EH (cell line): ENCODE results near the gene DCBLD2.

Experiments
- DNase-seq: peaks from one replicate; pipeline ENCODE4 v3.0.0-alpha.2; 2015; ENCODE audit warnings: low read depth

The DCBLD2 gene

DNA sequence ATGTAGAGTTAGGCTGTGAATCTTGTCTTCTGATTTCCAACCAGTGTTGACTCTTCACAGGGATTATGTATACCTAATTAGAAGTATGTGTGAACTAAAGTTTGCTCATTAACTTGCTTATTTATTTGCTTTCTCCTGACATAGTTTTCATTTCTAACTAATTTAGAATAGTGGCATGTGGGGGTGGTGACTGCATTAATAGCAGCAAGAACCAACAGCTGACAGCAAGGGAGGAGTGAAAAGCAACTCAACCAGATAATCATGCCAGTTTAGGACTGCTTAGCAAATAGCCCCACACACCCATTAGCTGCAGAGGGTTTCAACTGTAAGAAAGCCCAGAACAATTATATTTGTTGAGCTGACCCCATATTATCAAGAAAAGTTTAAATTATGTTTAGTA, 134.6 kb downstream of the DCBLD2 start:
- DNase-seq, result no peak

DNA sequence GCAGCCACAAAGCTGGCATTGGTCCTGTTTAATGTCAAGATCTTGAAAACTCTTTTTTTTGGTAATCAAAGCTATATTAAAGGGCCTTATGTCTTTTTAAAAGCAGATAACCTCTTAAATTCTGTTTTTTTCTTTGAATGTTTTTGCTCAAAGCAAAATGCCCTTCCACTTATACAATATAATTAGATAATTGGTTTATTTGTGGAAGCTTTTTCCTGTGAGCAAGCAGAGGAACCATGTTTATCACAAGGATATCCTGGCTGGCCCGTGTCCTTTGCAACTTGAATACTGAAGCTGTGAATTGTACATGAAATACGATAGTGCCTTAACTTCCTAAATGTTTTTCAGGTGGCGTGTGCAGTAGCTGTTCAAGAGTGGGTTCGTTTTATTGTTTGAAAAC, 135.8 kb downstream of the DCBLD2 start:
- no peak for DNase-seq

GRCh38 chr3:98764472-98764884, 137.0 kb downstream of the DCBLD2 start:
- no peak for DNase-seq

DNA sequence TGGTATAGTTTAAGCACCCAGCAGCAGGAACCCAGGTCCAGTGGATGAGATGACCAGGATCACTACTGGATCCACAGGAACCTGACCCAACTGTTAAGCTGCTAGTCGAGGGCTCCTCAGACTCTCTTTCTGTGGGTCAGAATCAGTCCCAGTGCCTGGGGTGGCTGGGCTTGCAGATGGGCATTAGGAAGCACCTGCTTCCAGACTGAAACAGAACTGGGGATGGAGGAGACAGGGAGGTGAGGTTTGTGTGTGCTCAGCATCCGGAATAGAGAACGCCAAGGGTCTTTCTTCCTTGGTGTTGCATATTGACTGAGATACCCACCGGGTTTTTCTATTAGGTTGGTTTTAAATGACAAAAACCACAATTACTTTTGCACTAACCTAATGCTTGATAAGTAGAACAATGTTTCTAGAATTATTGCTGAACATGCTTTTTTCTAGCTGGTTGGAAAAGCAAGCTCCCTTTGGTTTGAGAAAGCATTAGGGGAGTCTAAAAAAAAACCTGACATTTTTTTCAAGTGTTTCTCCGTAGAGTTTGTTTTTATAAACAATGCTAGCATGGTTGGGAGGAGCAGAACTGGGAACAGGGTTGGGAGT, 137.6 kb downstream of the DCBLD2 start:
- DNase-seq, result no peak

DNA sequence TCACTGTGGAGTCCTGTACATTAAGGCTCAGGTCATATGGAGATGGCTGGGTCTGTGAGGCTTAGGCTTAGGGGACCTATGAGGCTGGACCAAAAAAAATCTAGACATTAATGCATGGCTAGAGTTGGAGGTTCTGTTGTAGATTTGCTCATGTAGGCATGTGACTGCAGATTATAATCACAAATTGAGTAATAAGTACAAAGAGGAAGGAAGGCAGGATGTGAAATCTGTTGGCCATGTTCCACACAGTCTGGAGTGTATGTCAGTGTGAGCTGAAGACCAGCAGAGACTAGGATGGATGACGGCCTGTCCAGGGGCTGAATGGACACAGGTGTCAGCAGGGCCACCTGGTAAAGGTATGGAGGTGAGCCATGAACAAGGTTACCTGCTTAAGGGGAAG, 138.4 kb downstream of the DCBLD2 start, which contains the start of gene ST3GAL6:
TSS of gene ST3GAL6 (plus strand) at position 265 of the 400 bp plus-strand sequence. CDS start 5,101 bp downstream, outside the sequence.
- peak; percentile 23 for DNase-seq

- no peak for DNase-seq
Measured at GRCh38 chr3:98761643-98762229, 139.8 kb downstream of the DCBLD2 start.

- DNase-seq, result no peak
Measured at GRCh38 chr3:98759629-98760028, 141.9 kb downstream of the DCBLD2 start.

DNA sequence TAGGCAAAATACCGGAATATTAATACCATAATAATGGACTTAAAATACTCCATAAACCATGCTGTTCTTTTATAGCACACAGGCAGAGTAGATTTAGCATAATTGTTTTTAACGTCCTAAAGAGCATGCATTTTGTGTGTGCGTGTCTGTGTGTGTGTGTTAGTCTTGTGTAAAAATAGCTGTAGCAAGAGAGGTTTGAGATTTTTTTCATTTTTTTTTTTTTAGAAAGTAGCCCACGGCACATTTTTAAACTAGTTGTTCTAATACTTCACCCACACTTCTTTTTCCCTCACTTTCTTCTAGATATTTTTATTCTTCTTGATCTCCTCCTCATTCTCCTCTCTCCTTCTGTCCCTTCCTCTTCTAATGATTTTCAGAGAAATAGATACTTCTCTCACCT, 145.9 kb downstream of the DCBLD2 start:
- no peak for DNase-seq

DNA sequence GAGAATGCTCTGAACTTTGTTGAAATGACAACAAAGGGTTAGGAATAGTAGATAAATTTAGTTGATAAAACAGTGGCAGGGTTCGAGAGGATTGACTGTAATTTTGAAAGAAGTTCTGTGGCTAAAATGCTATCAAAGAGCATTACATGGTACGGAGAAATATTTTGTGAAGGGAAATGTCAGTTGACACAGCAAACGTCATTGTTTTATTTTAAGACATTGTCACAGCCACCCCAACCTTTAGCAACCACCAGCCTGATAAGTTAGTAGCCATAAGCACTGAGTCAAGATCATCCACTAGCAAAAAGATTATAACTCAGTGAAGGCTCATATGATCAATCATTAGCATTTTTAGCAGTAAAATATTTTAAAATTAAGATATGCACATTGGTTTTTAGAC, 147.0 kb downstream of the DCBLD2 start:
- DNase-seq, result no peak

- no peak for DNase-seq
Measured at GRCh38 chr3:98750276-98750919, 151.1 kb downstream of the DCBLD2 start.

DNA sequence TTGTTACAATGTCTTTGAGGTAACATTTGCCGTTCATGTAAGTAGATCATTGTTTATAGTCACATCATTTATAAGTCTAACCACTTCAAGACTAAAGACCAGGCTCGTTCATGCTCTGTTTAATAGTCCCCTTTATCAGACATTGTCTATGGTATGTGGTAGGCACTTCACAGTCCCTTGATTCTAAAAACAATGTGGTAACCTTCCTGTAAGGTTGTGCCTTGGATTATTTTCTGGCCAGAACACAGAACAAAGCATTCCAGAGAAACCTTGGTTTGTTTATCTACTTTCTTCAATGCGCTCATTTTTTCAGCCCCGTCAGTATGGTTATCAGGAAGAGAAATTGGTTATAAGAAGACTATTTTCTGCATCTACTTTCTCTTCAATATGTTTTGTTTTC, 154.6 kb downstream of the DCBLD2 start:
- DNase-seq, result no peak

DNA sequence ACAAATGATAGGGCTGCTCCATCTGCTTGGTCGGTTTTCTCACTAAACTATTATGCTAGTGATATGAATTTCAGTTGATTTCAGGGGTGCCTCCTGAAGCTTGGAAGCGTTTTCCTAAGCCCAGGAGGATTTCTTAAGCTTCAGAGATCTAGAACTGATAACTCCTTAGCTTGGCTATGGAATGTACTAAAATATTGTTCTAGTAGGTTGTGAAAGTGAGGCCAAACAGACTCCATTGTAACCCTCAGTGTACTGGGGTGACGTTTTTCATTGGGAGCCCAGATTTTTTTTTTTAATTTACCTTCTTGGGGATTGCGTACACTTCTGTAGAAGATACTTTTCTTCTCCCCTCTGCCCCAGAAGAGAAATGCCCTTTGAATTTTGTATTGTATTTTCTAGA, 155.4 kb downstream of the DCBLD2 start:
- no peak for DNase-seq
